ENCODE data around the gene NLGN1. TPM values are rescaled to one million over a fixed set of nuclear protein-coding genes. Genes with fewer than 3 reads are reported as not detected.

Gene NLGN1
- polyA plus RNA-seq, 1 donor from 2014 or later = 2.7 TPM

GRCh38 chr3:174168026-174168425 lies 770.5 kb downstream of the NLGN1 start:
- no peaks in the 10 kb centered on the region for H3K79me2 ChIP-seq (replicated peaks; ENCODE audit: insufficient read depth, low read length)
- no peaks in the 10 kb centered on the region for H3F3A ChIP-seq (ENCODE audit: insufficient read depth, low read length, poor library complexity, severe bottlenecking)
- no peak overlapping the region for H3K4me3 ChIP-seq (ENCODE audit: low read length)
- no peak for TF ChIP-seq EZH2 (IDR thresholded peaks at IDR 0.05; ENCODE audit: borderline replicate concordance, insufficient read depth, low read length, poor library complexity, severe bottlenecking)
- TF ChIP-seq EP300 (conservative IDR thresholded peaks at IDR 0.05; ENCODE audit: poor library complexity, severe bottlenecking) = no peak
- no peak for TF ChIP-seq SMC3 (conservative IDR thresholded peaks at IDR 0.05; ENCODE audit: poor library complexity)
- TF ChIP-seq POLR2AphosphoS5 (IDR thresholded peaks at IDR 0.05) = no peak
- TF ChIP-seq CTCF (IDR thresholded peaks at IDR 0.05; ENCODE audit: poor library complexity, severe bottlenecking) = no peak
- no peak for TF ChIP-seq MXI1 (conservative IDR thresholded peaks at IDR 0.05; ENCODE audit: poor library complexity, severe bottlenecking)
- no peak for TF ChIP-seq RAD21 (conservative IDR thresholded peaks at IDR 0.05)
- H3K9me2 ChIP-seq (ENCODE audit: insufficient read depth, low read length) = no peaks in the 10 kb centered on the region
- H4K20me1 ChIP-seq (ENCODE audit: insufficient read depth) = no peaks in the 10 kb centered on the region
- H2AFZ ChIP-seq (ENCODE audit: low read depth, low read length) = no peak overlapping the region
- no peak overlapping the region for H3K27ac ChIP-seq (ENCODE audit: low read length)
- H3K36me3 ChIP-seq (ENCODE audit: insufficient read depth, low read length) = no peaks in the 10 kb centered on the region
- no peak overlapping the region for H3K9ac ChIP-seq (ENCODE audit: low read length)
- H3K9me3 ChIP-seq (ENCODE audit: low read length) = peaks cover 5% of the 10 kb centered on the region
- no peak overlapping the region for H3K4me2 ChIP-seq (ENCODE audit: low read length)
- no peaks in the 10 kb centered on the region for H3K27me3 ChIP-seq (ENCODE audit: insufficient read depth, low read depth, low read length)

- no peak overlapping the region for H3K27ac ChIP-seq (ENCODE audit: low read length)
- H3K4me3 ChIP-seq (ENCODE audit: low read length) = no peak overlapping the region
- H3F3A ChIP-seq (ENCODE audit: insufficient read depth, low read length, poor library complexity, severe bottlenecking) = no peaks in the 10 kb centered on the region
- H3K4me2 ChIP-seq (ENCODE audit: low read length) = no peak overlapping the region
- H3K27me3 ChIP-seq (ENCODE audit: insufficient read depth, low read depth, low read length) = no peaks in the 10 kb centered on the region
- no peak overlapping the region for H2AFZ ChIP-seq (ENCODE audit: low read depth, low read length)
- TF ChIP-seq MXI1 (conservative IDR thresholded peaks at IDR 0.05; ENCODE audit: poor library complexity, severe bottlenecking) (no peak), EZH2 (IDR thresholded peaks at IDR 0.05; ENCODE audit: borderline replicate concordance, insufficient read depth, low read length, poor library complexity, severe bottlenecking) (no peak), TAF1 (IDR thresholded peaks at IDR 0.05; ENCODE audit: low read depth) (no peak), CTCF (IDR thresholded peaks at IDR 0.05; ENCODE audit: poor library complexity, severe bottlenecking) (no peak), POLR2AphosphoS5 (IDR thresholded peaks at IDR 0.05) (no peak), SMC3 (conservative IDR thresholded peaks at IDR 0.05; ENCODE audit: poor library complexity) (no peak), RAD21 (conservative IDR thresholded peaks at IDR 0.05) (no peak), REST (IDR thresholded peaks at IDR 0.05; ENCODE audit: borderline replicate concordance) (no peak), EP300 (conservative IDR thresholded peaks at IDR 0.05; ENCODE audit: poor library complexity, severe bottlenecking) (no peak)
- H3K36me3 ChIP-seq (ENCODE audit: insufficient read depth, low read length) = no peaks in the 10 kb centered on the region
- no peaks in the 10 kb centered on the region for H3K79me2 ChIP-seq (replicated peaks; ENCODE audit: insufficient read depth, low read length)
- H3K9me3 ChIP-seq (ENCODE audit: low read length) = peaks cover 5% of the 10 kb centered on the region
- no peak overlapping the region for H3K9ac ChIP-seq (ENCODE audit: low read length)
- H3K9me2 ChIP-seq (ENCODE audit: insufficient read depth, low read length) = no peaks in the 10 kb centered on the region
- no peaks in the 10 kb centered on the region for H4K20me1 ChIP-seq (ENCODE audit: insufficient read depth)
These were observed 771.2 kb downstream of the NLGN1 start for GRCh38 chr3:174168538-174169254.

Measured in neural cell (in vitro differentiated cells).